ENCODE results near the gene VPS9D1.
A peak's percentile ranks its signal among the peaks of the same experiment; 100 is the strongest.

The VPS9D1 gene

GRCh38 chr16:89657442-89658220 lies 63.1 kb downstream of the VPS9D1 start, which contains the start of the genes CHMP1A and SPATA33:
Gene CHMP1A (minus strand): TSS chr16:89657708. CDS start chr16:89657588, 120 bp downstream.
Gene SPATA33 (plus strand): TSS chr16:89657836. CDS start chr16:89657912, 76 bp downstream.
- TF ChIP-seq Cebpa-rat (IDR thresholded peaks at IDR 0.05) = no peak
- H3K9me3 ChIP-seq = no peaks in the 10 kb centered on the region
- peaks cover 48% of the 10 kb centered on the region for H3K36me3 ChIP-seq
- H3K9ac ChIP-seq = peak within 1 kb of the TSS; percentile 94
- H3K27ac ChIP-seq = peak within 1 kb of the TSS; percentile 91
- H4K20me1 ChIP-seq = peaks cover 39% of the 10 kb centered on the region
- peak within 1 kb of the TSS; percentile 97 for H3K4me3 ChIP-seq
- H3K4me1 ChIP-seq = peaks cover 48% of the 10 kb centered on the region
- no peaks in the 10 kb centered on the region for H3K27me3 ChIP-seq
- H3K4me2 ChIP-seq = peak within 1 kb of the TSS; percentile 95

Measured in BLaER1 (cell line).